CD4-positive, alpha-beta T cell treated with Interferon gamma for 1 hour (primary cell): ENCODE data around the gene SLC12A9.
"Not testable (repeated sequence)": the region's sequence is repeated elsewhere in the genome, so short reads cannot be mapped to it uniquely, and the experiment has no call there.

Experiments used
- DNase-seq: peaks from one replicate; pipeline ENCODE4 v3.0.0-alpha.2; 2020

The SLC12A9 gene

DNA sequence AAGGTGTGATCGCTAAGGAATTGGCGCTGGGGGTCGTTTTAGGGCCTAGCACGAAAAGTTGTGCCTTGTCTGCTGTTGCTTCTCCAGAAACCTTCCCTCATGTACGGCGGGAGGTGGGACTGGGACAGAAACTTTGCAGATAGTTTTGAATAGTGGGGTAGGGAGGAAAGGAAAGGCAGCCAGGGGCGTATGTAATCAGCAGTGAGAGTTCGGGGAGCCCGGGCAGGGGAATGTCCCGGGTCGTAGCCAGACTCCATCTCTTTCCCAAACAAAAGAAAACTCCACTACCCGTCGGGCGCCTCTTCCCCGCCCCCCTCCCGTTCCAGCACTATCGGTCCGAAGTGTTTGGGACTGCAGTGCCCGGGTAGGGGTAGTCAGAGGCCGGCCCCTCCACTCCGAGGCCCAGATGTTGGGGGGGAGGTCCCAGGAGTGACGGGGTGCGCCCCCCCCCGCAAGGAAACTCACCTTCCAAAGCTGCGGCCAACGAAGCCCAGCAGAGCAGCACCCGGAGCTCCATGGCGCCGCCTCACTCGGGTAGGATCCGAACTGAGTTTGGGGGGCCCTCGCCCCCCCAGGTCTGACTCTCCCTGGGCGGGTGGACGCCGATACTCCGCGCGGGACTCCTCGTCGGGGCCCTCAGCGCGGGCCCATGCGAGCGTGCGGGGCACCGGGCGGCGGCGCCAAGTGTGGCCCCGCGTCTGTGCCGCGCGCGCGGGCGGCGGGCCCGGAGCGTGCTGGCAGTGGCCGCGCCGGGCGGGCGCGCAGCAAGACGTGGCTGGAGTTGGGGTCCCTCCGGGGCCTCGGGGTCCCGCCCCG, 25.8 kb upstream of the SLC12A9 start:
- no peak for DNase-seq

DNA sequence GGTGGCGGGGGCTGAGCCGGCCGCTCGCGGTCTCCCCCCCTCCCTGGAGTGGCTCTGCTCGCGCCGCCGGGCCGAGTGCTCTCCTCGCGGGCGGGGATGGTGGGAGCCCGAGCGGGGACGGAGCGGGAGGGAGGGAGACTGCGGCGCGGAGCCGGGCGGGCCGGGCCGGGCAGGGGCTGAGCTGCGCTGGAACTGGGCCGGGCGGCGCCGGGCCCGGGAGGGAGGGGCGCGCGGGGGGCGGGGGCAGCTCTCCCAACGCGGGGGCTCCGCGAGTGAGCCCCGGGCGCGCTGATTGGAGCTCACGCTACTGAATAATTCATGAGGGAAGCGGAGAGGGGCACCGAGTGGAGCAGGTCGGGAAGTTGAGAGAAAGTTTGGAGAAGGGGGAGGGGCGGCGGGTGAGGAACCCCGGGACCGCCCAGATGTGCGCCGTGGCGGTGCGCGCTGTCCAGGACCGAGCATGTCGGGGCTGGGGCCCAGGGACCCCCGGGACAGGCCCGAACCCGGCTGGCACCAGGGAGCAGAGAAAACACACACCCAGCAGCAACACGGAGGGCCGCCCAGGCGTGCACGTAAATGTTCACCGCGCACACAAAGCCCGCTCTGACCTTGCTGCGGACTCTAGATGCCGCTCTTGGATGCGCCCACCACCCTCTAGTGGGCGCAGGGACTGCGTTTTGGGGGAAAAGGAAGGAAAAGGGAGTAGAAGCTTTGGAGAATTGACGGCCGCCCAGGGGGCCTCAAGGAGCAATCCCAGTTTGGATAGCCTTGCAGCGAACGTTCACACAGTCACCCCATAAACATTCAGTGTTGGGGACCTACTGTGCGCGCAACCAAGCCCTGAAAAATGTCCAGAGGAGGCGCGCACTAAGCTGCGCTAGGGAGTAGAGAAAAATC, 24.9 kb upstream of the SLC12A9 start, which contains the start of gene EPHB4:
EPHB4 (minus strand) TSS at position 194 of the 897 bp plus-strand sequence. CDS start 493 bp downstream, outside the sequence.
- no peak for DNase-seq

DNA sequence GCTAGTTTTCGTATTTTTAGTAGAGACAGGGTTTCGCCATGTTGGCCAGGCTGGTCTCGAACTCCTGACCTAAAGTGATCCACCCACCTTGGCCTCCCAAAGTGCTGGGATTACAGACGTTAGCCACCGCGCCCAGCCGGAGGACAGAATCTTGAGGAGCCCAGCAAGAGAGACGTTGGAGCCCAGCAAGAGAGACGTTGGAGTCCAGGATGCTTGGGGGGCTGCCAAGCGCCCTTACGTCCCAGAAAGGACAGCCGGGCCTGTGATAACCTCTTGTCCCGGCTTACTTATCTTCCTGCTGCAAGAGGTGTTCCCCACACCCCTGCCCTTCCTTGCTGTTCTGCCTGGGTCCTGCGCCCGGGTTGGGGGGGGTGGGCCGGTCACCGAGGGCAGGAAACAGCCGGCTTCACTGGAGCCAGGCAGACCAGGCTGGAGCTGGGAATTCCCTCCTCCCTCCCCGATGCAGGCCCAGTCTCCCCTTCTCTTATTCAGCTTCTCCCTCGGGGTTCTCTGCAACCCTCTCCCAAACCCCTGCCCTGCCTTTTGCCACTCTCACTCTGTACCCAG, 23.3 kb upstream of the SLC12A9 start:
- no peak for DNase-seq

DNA sequence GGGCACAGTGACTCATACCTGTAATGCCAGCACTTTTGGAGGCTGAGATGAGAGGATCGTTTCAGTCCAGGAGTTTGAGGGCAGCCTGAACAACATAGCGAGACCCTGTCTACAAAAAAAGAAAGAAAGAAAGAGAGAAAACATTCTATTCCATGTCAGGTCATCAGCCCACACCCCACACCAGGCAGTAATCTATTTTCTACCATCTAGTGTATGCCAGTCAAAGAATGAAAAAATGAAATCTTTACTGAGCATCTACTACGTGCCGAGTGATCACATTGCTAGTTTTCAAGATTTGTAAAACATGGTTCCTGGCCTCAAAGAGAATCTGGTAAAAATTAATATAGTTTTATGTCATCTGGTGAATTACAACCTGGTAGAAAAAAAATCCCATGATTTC, 22.1 kb upstream of the SLC12A9 start:
- DNase-seq = no peak

DNA sequence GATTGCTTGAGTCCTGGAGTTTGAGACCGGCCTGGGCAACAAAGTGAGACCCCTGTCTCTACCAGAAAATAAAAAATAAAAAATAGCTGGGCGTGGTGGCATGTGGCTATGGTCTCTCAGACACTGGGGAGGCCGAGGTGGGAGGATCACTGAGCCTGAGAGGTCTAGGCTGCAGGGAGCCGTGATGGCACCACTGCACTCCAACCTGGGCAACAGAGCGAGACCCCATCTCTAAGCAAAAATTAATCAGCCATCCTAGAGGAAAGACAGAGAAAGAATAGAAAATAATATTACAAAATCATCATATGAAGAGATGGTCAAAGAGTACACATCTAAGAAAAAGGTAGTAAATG, 20.3 kb upstream of the SLC12A9 start:
- DNase-seq = no peak

DNA sequence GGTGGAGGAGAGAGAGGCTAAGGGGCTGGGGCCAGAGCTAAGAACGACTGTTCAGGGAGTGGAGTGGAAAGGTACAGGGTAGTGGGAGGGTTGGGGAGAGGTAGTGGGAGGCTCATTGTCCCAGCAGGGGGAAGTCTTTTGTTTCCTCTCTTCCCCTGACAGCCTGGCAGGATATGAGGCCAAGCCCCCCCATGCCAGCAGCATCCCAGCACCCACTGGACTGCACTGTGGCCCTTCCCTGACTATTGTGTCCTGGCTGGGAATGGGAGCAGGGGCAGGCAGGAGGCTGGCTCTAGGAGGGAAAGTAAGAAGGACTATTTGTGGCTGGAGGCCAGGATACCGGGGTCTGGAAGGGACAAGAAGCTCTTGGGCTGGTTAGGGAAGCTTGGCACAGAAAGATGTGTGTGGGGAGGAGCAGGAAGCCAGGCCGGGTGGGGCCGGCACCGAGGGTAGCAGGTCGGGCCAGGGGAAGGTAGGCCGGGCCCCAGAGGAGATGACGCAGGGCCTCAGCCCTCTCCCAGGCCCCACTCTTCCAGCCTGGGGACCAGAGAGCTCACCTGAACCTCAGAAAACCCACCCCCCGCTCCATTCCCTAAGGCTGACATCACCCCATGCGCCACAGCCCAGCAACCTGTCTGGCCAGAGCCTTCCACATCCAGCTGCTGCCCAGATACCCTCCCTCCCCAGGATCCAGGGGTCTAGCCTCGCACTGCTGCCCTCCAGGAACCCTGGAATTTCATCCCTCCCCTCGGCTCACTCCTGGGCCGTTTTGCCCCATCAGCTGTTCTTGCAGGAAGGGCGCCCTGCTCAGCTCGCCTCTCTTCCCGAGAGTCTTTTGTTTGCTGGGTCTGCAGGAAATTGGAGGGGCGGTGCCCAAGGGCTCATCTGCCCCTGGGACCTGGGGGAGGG, 16.4 kb upstream of the SLC12A9 start:
- DNase-seq = no peak

DNA sequence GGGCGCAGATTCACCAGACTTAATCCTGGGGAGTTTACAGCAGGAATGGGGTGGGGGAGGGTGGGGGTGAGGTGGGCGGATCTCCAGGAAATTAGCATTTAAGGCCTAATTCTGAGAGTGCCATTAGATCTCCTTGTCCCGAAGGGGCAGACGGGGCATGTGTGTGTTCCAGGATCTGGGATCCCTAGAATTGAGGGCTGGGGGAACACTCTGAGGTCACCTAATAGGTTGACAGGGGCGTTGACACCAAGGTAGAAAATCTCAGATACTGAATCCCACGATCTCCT, 15.8 kb upstream of the SLC12A9 start:
- no peak for DNase-seq

DNA sequence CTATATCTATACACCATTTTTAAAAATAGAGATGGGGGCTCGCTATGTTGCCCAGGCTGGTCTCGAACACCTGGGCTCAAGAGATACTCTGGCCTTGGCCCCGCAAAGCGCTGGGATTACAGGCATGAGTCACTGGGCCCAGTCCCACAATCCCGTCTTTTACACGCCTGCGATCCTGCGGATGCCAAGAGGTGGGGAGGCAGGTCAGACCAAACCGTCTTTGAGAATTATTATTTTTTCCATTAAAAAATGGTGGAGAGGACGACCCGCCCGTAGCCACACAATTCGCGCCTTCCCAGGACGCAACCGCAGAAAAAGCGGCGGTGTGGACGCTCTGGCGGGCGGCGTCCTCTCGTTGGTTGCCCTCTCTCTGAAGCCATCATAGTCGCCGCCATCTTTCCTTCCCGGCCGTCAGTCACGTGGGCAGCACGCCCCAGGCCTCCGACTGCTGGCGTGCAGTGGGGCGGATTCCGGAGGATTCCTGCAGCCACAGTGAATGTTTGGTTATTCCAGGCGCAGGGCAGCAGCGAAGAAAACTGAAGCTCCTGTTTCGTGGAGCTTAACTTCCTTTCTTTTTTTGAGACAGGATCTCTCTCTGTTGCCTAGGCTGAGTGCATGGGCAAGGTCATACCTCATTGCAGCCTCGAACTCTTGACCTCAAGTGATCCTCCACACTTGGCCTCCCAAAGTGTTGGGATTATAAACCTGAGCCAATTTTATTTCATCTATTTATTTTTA, 15.2 kb upstream of the SLC12A9 start:
- peak; percentile 79 for DNase-seq

DNA sequence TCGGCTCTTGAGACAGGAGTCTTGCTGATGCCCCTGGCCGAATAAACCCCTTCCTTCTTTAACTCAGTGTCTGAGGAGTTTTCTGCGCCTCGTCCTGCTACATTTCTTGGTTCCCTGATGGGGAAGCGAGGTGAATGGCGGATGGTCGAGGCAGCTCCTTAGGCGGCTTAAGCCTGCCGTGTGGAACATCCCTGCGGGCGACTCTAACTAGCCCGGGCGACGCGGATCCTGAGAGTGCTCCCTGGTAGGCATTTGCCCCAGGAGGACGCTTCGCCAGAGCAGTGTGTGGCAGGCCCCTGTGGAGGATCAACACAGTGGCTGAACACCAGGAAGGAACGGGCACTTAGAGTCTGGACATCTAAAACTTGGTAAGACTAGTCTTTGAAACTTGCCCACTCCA, 13.2 kb upstream of the SLC12A9 start:
- no peak for DNase-seq

DNA sequence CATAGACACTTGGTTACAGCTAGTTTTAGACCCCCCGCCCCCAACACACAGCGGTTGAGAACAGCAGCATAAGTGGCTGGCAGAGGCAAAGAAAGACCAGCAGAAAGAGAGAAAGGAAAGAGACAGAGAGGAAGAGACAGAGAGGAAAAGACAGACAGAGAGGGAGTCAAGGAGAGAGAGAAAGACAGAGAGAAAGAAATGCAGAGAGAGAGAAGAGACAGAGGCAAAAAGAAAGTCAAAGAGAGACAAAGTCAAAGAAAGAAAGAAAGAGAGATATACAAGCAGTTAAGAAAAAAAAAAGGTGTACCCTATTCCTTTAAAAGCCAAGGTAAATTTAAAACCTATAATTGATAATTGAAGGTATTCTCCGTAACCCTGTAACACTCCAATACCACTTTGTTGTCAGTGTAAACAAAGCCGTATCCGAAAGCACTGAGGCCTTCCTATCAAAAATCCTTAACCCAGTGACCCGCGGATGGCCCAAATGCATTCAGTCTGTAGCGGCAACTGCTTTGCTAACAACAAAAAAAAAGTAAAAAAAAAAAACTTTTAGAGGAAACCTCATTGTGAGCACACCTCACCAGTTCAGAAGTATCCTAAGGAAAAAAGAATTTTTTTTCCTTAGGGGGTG, 11.9 kb upstream of the SLC12A9 start:
- no peak for DNase-seq

DNA sequence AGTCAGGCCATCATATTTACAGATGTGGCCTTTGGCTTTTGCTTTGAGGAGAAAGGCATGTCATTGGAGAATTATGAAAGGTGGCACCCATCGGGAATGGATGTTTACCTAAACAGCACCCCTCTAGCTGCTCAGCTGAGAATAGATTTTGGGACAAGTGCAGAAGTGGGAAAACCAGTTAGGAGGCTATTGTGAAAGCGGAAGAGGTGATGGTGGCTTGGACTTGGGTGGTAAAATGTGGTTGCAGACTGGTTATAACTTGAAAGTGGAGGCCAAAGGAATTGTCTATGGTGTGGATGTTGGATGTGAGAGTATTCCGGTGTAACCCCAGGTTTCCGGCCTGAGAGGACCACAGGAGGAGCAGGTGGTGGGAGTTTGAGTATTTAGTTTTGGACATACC, 5.2 kb upstream of the SLC12A9 start:
- DNase-seq = no peak

DNA sequence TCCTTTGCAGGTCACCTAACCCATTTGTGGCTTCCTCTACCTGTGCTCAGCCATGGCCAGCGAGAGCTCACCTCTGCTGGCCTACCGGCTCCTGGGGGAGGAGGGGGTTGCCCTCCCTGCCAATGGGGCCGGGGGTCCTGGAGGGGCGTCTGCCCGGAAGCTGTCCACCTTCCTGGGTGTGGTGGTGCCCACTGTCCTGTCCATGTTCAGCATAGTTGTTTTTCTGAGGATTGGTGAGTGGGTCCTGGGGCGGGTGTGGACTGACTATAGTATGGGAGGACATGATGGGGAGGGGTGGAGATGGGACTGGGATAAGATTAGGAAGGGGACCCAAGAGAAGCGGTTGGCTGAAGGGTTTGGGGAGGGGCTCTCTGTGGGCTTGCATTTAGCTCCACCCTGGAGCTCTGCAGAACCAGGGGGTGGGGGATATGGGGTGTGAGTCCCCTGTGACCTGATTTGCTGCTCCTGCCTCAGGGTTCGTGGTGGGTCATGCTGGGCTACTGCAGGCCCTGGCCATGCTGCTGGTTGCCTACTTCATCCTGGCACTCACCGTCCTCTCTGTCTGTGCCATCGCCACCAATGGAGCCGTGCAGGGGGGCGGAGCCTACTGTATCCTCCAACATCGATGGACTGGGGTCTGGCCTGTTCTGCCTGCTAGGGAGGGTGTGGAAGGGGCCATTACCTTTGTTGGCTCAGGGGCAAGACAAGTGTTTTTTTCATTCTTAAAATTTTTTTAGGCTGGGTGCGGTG, 1.8 kb downstream of the SLC12A9 start:
- no peak for DNase-seq

DNA sequence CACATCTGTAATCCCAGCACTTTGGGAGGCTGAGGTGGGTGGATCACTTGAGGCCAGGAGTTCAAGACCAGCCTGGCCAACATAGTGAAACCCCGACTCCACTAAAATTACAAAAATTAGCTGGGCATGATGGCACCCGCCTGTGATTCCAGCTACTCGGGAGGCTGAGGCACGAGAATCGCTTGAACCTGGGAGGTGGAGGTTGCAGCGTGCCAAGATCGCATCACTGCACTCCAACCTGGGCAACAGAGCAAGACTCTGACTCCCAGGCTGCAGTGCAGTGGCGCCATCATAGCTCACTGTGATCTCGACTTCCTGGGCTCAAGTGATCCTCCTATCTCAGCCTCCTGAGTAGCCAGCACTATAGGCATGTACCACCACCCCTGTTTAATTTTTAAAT, 2.4 kb downstream of the SLC12A9 start:
- not testable (repeated sequence) for DNase-seq

DNA sequence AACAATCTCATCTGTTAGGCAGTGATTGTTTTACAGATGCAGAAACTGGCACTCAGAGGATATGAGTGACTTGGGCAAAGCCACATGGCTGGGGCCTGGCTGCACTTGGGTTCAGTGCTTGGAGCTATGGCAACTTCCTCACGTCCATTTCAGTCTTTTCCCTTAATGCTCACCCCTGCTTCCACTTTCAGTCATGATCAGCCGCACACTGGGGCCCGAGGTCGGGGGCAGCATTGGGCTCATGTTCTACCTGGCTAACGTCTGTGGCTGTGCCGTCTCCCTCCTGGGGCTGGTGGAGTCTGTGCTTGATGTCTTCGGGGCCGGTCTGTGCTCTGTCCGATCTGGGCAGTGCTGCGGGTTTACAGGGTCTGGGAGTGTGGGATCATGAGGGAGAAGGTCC, 3.0 kb downstream of the SLC12A9 start:
- DNase-seq = no peak

DNA sequence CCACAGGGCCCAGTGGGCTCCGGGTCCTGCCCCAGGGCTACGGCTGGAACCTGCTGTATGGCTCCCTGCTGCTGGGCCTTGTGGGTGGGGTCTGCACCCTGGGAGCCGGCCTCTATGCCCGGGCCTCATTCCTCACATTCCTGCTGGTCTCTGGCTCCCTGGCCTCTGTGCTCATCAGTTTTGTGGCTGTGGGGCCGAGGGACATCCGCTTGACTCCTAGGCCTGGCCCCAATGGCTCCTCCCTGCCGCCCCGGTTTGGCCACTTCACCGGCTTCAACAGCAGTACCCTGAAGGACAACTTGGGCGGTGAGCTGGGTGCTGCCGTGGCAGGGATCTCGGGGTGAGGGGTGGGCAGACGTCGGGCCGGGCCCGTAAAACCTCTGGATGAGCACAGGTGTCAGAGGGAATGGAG, 4.4 kb downstream of the SLC12A9 start:
- DNase-seq = no peak

DNA sequence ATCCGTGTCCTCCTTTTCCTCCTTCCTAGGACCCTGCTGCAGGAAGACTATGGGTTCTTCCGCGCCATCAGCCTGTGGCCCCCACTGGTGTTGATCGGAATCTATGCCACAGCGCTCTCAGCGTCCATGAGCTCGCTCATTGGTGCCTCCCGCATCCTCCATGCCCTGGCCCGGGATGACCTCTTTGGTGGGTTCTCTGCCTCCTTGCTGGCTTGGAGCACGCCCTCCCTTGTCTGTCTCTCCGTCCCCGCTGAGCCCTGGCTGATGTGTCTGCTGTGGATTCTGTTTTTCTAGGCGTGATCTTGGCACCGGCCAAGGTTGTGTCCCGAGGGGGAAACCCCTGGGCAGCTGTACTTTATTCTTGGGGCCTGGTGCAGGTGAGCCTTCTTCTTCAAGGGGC, 7.3 kb downstream of the SLC12A9 start:
- DNase-seq = no peak

DNA sequence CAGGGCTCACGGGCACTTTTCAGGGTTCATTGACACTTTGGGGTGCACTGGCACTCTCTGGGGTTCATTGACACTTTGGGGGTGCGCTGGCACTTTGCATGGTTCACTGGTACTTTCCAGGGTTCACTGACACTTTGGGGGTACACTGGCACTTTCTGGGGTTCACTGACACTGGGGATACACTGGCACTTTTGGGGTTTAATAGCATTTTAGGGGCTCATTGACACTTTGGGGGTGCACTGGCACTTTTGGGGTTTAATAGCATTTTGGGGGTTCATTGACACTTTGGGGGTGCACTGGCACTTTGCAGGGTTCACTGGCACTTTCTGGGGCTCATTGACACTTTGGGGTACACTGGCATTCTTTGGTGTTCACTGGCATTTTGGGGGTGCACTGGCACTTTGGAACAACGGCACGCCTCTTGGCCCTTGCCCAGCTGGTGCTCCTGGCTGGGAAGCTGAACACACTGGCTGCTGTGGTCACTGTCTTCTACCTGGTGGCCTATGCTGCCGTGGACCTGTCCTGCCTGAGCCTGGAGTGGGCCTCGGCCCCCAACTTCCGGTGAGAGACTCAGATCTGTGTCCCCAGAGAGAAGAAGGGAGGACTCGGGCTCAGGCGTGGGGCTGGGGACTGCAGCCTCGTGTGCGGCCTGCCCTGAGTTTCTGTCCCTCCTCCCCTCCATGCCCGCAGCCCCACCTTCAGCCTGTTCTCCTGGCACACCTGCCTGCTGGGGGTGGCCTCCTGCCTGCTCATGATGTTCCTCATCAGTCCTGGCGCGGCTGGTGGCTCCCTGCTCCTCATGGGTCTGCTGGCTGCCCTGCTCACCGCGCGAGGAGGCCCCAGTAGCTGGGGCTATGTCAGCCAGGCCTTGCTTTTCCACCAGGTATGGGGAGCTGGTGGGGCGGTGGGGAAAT, 8.4 kb downstream of the SLC12A9 start:
- no peak for DNase-seq

DNA sequence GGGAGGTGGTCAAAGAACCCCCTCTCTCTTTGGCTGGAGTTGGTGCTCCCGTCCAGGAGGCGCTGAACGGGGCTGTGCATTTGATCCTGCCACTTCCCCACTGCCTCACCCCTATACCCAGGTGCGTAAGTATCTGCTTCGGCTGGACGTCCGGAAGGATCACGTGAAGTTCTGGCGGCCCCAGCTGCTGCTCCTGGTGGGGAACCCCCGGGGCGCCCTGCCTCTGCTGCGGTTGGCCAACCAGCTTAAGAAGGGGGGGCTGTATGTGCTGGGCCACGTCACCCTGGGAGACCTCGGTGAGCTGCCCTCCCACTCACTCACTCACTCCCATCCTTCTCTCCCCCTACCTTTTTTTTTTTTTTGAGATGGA, 9.1 kb downstream of the SLC12A9 start:
- no peak for DNase-seq

DNA sequence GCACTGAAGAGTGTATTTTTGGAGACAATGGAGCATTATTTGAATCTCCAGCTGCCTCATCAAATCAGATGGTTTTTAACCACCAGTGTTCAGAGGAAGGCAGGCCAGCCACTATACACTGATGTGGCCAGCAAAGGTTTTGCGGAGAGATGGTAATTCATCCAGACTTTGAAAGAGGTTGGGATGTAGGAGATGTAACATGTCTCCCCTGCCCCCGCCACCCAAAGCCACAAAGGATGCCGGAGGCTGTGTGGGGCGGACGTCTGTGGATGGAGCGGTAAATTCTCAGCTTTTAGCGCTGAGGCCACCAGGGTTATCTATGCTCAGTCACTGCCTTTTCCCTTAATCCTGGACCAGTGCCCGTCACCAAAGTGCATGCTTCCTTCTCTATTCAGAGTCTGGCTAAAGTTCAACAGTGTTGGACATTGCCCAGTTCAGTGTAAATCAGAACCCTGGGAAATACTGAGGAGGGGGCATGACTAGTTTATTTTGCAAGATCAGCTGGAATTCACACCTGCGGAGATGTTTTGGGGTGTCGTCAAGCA, 11.0 kb downstream of the SLC12A9 start:
- no peak for DNase-seq
